PC-3 (cell line): ENCODE results near the gene PRKAR2B. TPM values are rescaled to one million over a fixed set of nuclear protein-coding genes. Genes with fewer than 3 reads are reported as not detected.

ENCODE experiments used
- ATAC-seq: fragments of 200-7000 bp; cut with Tn5 transposase; 2 replicates; pipeline ENCODE4 v1.9.1; 2020; ENCODE audit warnings: mild to moderate bottlenecking, moderate library complexity
- BruUV-seq: library from RNA; stranded (reverse); fragments of 400-500 nt; replicated peaks from 2 replicates; lab custom pipeline; 2021; lab: Mats Ljungman, UMichigan
- CTCF ChIA-PET: fragments of 300-600 bp; sonication (Branson Sonifier 250); formaldehyde crosslinking; loops from one replicate; lab custom pipeline; 2022; ENCODE audit warnings: antibody characterized with exemption; lab: Charles Lee
- POLR2A ChIA-PET: fragments of 300-600 bp; sonication (Branson Sonifier 250); formaldehyde crosslinking; loops from one replicate; lab custom pipeline; 2022; ENCODE audit warnings: antibody characterized with exemption; ENCODE audit not compliant: unreplicated experiment; lab: Charles Lee
- DNase-seq: peaks from one replicate; pipeline ENCODE4 v3.0.0-alpha.2; 2015
- H2AFZ ChIP-seq: fragments of 300-600 bp; sonication (generic); 2 replicates; pipeline ENCODE4 v1.6.0; 2016; ENCODE audit warnings: antibody characterized with exemption, low read length
- H3F3A ChIP-seq: fragments of 300-600 bp; sonication (generic); one replicate; pipeline ENCODE4 v1.6.0; 2017; ENCODE audit warnings: antibody characterized with exemption, low read length, control low read depth, mild to moderate bottlenecking; ENCODE audit not compliant: unreplicated experiment
- H3K27ac ChIP-seq: fragments of 300-600 bp; sonication (generic); 2 replicates; pipeline ENCODE4 v1.5.1; 2016; ENCODE audit warnings: mild to moderate bottlenecking, low read length
- H3K27me3 ChIP-seq: fragments of 300-600 bp; sonication (generic); 2 replicates; pipeline ENCODE4 v1.6.1; 2016; ENCODE audit warnings: low read length, mixed read lengths
- H3K36me3 ChIP-seq: fragments of 300-600 bp; sonication (generic); 2 replicates; pipeline ENCODE4 v1.6.1; 2016; ENCODE audit warnings: low read depth, mixed run types, low read length, mixed read lengths
- H3K4me1 ChIP-seq: fragments of 300-600 bp; sonication (generic); 2 replicates; pipeline ENCODE4 v1.5.1; 2016; ENCODE audit warnings: low read length; ENCODE audit not compliant: insufficient read depth
- H3K4me2 ChIP-seq: fragments of 300-600 bp; sonication (generic); 2 replicates; pipeline ENCODE4 v1.6.0; 2016; ENCODE audit warnings: low read length
- H3K4me3 ChIP-seq: fragments of 300-600 bp; sonication (generic); 2 replicates; pipeline ENCODE4 v1.5.1; 2016; ENCODE audit warnings: mild to moderate bottlenecking, low read length, mixed read lengths
- H3K79me2 ChIP-seq: fragments of 300-600 bp; sonication (generic); 2 replicates; pipeline ENCODE4 v1.6.1; 2017; ENCODE audit warnings: low read length, mixed read lengths
- H3K9ac ChIP-seq: fragments of 300-600 bp; sonication (generic); 2 replicates; pipeline ENCODE4 v1.6.0; 2016; ENCODE audit warnings: mild to moderate bottlenecking, low read length
- H3K9me2 ChIP-seq: fragments of 300-600 bp; sonication (generic); replicated peaks from 2 replicates; pipeline ENCODE4 v1.6.1; 2016; ENCODE audit warnings: mixed run types, low read length, mixed read lengths
- H3K9me3 ChIP-seq: fragments of 300-600 bp; sonication (generic); 2 replicates; pipeline ENCODE4 v1.6.1; 2016; ENCODE audit warnings: low read length, mixed read lengths
- H4K20me1 ChIP-seq: fragments of 300-600 bp; sonication (generic); 2 replicates; pipeline ENCODE4 v1.6.1; 2016; ENCODE audit warnings: low read length, mixed read lengths
- CTCF ChIP-seq: fragments of 300-600 bp; sonication (generic); conservative IDR thresholded peaks from 2 replicates; pipeline ENCODE4 v1.5.1; 2017; ENCODE audit warnings: antibody characterized with exemption, low read depth, mild to moderate bottlenecking, low read length
- EZH2 ChIP-seq: fragments of 300-600 bp; sonication (generic); IDR thresholded peaks from one replicate; pipeline ENCODE4 v1.6.1; 2017; ENCODE audit warnings: antibody characterized with exemption, mild to moderate bottlenecking, low read length; ENCODE audit not compliant: unreplicated experiment
- EZH2phosphoT487 ChIP-seq: fragments of 300-600 bp; sonication (generic); IDR thresholded peaks from 2 replicates; pipeline ENCODE4 v1.6.1; 2018; ENCODE audit warnings: mild to moderate bottlenecking, antibody characterized with exemption, low read length, borderline replicate concordance
- intact Hi-C: fragments of 100-400 bp; cut with micrococcal nuclease; formaldehyde crosslinking; loops from 2 replicates; pipeline ENCODE4 v1.9.0; 2023
- total RNA-seq: library from RNA; depleted of rRNA; stranded (reverse); fragments of >200 nt; gene quantifications from 2 replicates; pipeline ENCODE4 v1.2.3, GENCODE V29; 2014

PRKAR2B gene
- total RNA-seq, 1 experiment from 2014 or later, result 0.29 TPM

DNA sequence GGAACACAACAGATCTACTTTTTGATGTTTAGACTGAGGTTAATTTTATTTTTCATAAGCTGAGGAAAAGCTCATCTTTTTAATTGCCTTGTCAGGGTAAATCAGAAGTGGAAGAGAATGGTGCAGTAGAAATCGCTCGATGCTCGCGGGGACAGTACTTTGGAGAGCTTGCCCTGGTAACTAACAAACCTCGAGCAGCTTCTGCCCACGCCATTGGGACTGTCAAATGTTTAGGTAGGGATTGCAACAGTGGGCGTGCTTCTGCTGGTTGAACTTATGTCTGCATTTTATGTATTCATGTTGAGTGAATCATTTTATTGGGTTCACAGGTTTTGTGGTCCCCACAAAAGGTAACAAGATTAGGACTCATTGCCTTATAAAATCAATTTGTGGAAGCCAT, 112.6 kb downstream of the PRKAR2B start:
- DNase-seq (no peak), ATAC-seq (no peak)
- H3K27me3 ChIP-seq, result no peaks in the 10 kb centered on the region
- H3K9ac ChIP-seq, result no peak overlapping the region
- no peaks in the 10 kb centered on the region for H3K79me2 ChIP-seq
- intact Hi-C loops, result no loop called here
- ChIA-PET CTCF (no interaction called here), POLR2A (no interaction called here)
- H3K27ac ChIP-seq, result no peak overlapping the region
- H3F3A ChIP-seq, result no peaks in the 10 kb centered on the region
- no peak overlapping the region for H3K4me3 ChIP-seq
- H3K36me3 ChIP-seq, result no peaks in the 10 kb centered on the region
- no peaks in the 10 kb centered on the region for H3K9me3 ChIP-seq
- no TSS peak for BruUV-seq
- H3K4me2 ChIP-seq, result no peak overlapping the region
- no peaks in the 10 kb centered on the region for H4K20me1 ChIP-seq
- peaks cover 9% of the 10 kb centered on the region for H3K4me1 ChIP-seq
- no peak overlapping the region for H2AFZ ChIP-seq
- TF ChIP-seq EZH2, result no peak
- no peak for TF ChIP-seq EZH2phosphoT487
- TF ChIP-seq CTCF, result no peak
- no peaks in the 10 kb centered on the region for H3K9me2 ChIP-seq

- Histone ChIP-seq H3K4me1 (peaks cover 14% of the 10 kb centered on the region), H3K27ac (no peak overlapping the region), H2AFZ (no peak overlapping the region), H3K9me3 (no peaks in the 10 kb centered on the region), H3K4me2 (no peak overlapping the region), H3K36me3 (no peaks in the 10 kb centered on the region), H3F3A (no peaks in the 10 kb centered on the region), H3K4me3 (no peak overlapping the region), H3K79me2 (no peaks in the 10 kb centered on the region), H3K9me2 (no peaks in the 10 kb centered on the region), H3K9ac (no peak overlapping the region), H3K27me3 (no peaks in the 10 kb centered on the region), H4K20me1 (no peaks in the 10 kb centered on the region)
- ChIA-PET POLR2A (no interaction called here), CTCF (no interaction called here)
- DNase-seq, result no peak
- intact Hi-C loops, result no loop called here
- BruUV-seq, result no TSS peak
- TF ChIP-seq EZH2 (no peak), EZH2phosphoT487 (no peak), CTCF (no peak)
- no peak for ATAC-seq
These were observed 113.5 kb downstream of the PRKAR2B start for GRCh38 chr7:107158028-107158427.

DNA sequence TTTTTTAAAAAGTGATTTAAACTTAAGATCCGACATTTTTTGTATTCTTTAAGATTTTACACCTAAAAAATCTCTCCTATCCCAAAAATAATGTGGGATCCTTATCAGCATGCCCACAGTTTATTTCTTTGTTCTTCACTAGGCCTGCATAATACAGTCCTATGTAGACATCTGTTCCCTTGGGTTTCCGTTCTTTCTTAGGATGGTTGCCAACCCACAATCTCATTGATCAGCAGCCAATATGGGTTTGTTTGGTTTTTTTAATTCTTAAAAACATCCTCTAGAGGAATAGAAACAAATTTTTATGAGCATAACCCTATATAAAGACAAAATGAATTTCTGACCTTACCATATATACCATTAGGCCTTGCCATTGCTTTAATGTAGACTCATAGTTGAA, 115.9 kb downstream of the PRKAR2B start:
- no peak overlapping the region for H2AFZ ChIP-seq
- ChIA-PET POLR2A (no interaction called here), CTCF (no interaction called here)
- H3F3A ChIP-seq, result no peaks in the 10 kb centered on the region
- peaks cover 27% of the 10 kb centered on the region for H3K4me1 ChIP-seq
- DNase-seq (no peak), ATAC-seq (no peak)
- H3K27ac ChIP-seq, result no peak overlapping the region
- H3K9ac ChIP-seq, result no peak overlapping the region
- TF ChIP-seq CTCF (no peak), EZH2phosphoT487 (no peak), EZH2 (no peak)
- intact Hi-C loops, result loop anchor here (10.0 kb wide), 1 partner anchor 854 kb away; no protein-coding TSS in a partner anchor
- no TSS peak for BruUV-seq
- H4K20me1 ChIP-seq, result no peaks in the 10 kb centered on the region
- H3K9me3 ChIP-seq, result no peaks in the 10 kb centered on the region
- H3K27me3 ChIP-seq, result no peaks in the 10 kb centered on the region
- no peaks in the 10 kb centered on the region for H3K36me3 ChIP-seq
- no peak overlapping the region for H3K4me2 ChIP-seq
- H3K9me2 ChIP-seq, result no peaks in the 10 kb centered on the region
- H3K79me2 ChIP-seq, result no peaks in the 10 kb centered on the region
- no peak overlapping the region for H3K4me3 ChIP-seq
